H1 (cell line): Measurements from ENCODE around the gene CNNM3. TPM values are rescaled to one million over a fixed set of nuclear protein-coding genes. Genes with fewer than 3 reads are reported as not detected.

ENCODE experiments used
- KDM1A ChIP-seq: fragments of 200-600, 300-600 bp; sonication (generic); IDR thresholded peaks from 2 replicates; pipeline ENCODE4 v1.7.1; 2016; ENCODE audit warnings: mild to moderate bottlenecking, low read length, borderline replicate concordance
- SRF ChIP-seq: IDR thresholded peaks from 2 replicates; pipeline ENCODE4 v1.6.1; 2011; ENCODE audit warnings: mild to moderate bottlenecking, low read depth, low read length, moderate library complexity
- TAF7 ChIP-seq: optimal IDR thresholded peaks from 2 replicates; pipeline ENCODE3; 2011; ENCODE audit warnings: low read depth, mild to moderate bottlenecking, inconsistent platforms, low read length, moderate library complexity, borderline replicate concordance
- ZNF274 ChIP-seq: IDR thresholded peaks from 2 replicates; pipeline ENCODE4 v1.7.0; 2012; ENCODE audit warnings: low read length, borderline replicate concordance; ENCODE audit errors: extremely low read depth
- polyA plus RNA-seq, 7 experiments: library from polyadenylated mRNA; depleted of rRNA in 3 of 7; stranded (reverse) in 5 of 7; unstranded in 2 of 7; fragments of >200 nt in 5 of 7; fragments of 200-250 nt in 2 of 7; gene quantifications; 1 replicate in 5 of 7; 2 replicates in 1 of 7; 4 replicates in 1 of 7; pipeline versions ENCODE4 v1.2.1 to v1.2.3, GENCODE V29; 2011 to 2013; ENCODE audit warnings: missing spikeins in 2 of 7, mixed read lengths in 2 of 7
- total RNA-seq: library from RNA; stranded (reverse); fragmentation: NEBNext Ultra II Directional; extraction: Animal tissue kit (Norgen Biotek cat#: 25700); gene quantifications from 2 replicates; pipeline ENCODE4 v1.2.1, GENCODE V29; 2021
- TF ChIP-seq, protein P1 (sequence below), 3 experiments: IDR thresholded peaks; 1 replicate in 2 of 3; 2 replicates in 1 of 3; pipeline versions ENCODE4 v1.5.1 to v1.6.1; 2011; ENCODE audit warnings: low read length in 3 of 3, mild to moderate bottlenecking in 3 of 3, inconsistent platforms in 2 of 3, low read depth in 1 of 3, moderate library complexity in 1 of 3; ENCODE audit not compliant: insufficient read depth in 1 of 3; ENCODE audit errors: control extremely low read depth in 1 of 3
- TF ChIP-seq, protein P2 (sequence below): IDR thresholded peaks from 2 replicates; pipeline ENCODE4 v1.6.1; 2011; ENCODE audit warnings: low read depth, mild to moderate bottlenecking, low read length; ENCODE audit not compliant: insufficient read depth

CNNM3 gene
- total and polyA plus RNA-seq, 2 of the 8 experiments (the other 6 are each of a cell fraction or from before 2014, with no cell fraction given) = 29.1 to 29.2 TPM

DNA sequence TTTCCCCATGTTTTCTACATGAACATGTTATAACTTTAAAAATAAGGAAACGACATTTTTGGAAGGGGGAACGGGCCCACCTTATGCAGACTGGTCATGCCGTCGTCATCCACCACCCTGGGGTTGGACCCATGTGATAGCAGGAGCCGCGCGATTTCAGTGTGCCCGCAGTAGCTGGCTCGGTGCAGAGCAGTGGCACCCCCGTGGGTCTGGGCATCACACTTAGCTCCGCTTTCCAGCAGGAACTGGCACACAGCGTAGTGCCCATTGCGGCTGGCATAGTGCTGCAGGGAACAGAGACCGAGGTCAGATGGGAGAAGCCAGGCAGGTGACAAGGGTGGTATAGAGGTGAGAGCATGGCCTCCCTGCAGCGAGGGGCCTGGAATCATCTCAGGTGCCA is 37.3 kb downstream of the CNNM3 start (continued):
- TF ChIP-seq KDM1A (no peak), TAF7 (no peak), SRF (no peak), ZNF274 (no peak)
- TF ChIP-seq, protein P1, sequence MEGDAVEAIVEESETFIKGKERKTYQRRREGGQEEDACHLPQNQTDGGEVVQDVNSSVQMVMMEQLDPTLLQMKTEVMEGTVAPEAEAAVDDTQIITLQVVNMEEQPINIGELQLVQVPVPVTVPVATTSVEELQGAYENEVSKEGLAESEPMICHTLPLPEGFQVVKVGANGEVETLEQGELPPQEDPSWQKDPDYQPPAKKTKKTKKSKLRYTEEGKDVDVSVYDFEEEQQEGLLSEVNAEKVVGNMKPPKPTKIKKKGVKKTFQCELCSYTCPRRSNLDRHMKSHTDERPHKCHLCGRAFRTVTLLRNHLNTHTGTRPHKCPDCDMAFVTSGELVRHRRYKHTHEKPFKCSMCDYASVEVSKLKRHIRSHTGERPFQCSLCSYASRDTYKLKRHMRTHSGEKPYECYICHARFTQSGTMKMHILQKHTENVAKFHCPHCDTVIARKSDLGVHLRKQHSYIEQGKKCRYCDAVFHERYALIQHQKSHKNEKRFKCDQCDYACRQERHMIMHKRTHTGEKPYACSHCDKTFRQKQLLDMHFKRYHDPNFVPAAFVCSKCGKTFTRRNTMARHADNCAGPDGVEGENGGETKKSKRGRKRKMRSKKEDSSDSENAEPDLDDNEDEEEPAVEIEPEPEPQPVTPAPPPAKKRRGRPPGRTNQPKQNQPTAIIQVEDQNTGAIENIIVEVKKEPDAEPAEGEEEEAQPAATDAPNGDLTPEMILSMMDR (IDR thresholded peaks at IDR 0.05; ENCODE audit: control extremely low read depth in 1 of 3, insufficient read depth in 1 of 3, low read depth in 1 of 3, low read length in 3 of 3) = no peak
- TF ChIP-seq, protein P2, sequence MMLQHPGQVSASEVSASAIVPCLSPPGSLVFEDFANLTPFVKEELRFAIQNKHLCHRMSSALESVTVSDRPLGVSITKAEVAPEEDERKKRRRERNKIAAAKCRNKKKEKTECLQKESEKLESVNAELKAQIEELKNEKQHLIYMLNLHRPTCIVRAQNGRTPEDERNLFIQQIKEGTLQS = no peak
